Hepatocyte (in vitro differentiated cells): ENCODE data around the gene PRDM13.
"Not testable (repeated sequence)": the region's sequence is repeated elsewhere in the genome, so short reads cannot be mapped to it uniquely, and the experiment has no call there.

ENCODE experiments used
- CTCF ChIP-seq: fragments of 200-600 bp; sonication (generic); IDR thresholded peaks from 2 replicates; pipeline ENCODE4 v1.5.1; 2016; ENCODE audit warnings: antibody characterized with exemption, mild to moderate bottlenecking; ENCODE audit not compliant: poor library complexity
- EZH2 ChIP-seq: fragments of 200-600 bp; sonication (generic); IDR thresholded peaks from 2 replicates; pipeline ENCODE4 v1.6.1; 2016; ENCODE audit warnings: antibody characterized with exemption, mild to moderate bottlenecking, borderline replicate concordance
- EZH2phosphoT487 ChIP-seq: fragments of 200-600 bp; sonication (generic); IDR thresholded peaks from one replicate; pipeline ENCODE4 v1.6.1; 2018; ENCODE audit warnings: antibody characterized with exemption, mild to moderate bottlenecking, low read depth, moderate library complexity; ENCODE audit not compliant: unreplicated experiment, severe bottlenecking

GRCh38 chr6:99594696-99595095 lies 11.9 kb upstream of the PRDM13 start:
- TF ChIP-seq CTCF, EZH2phosphoT487, EZH2: not testable (repeated sequence)
